GM18858 (cell line): ENCODE data around the gene PLXNA3.

ENCODE experiments used
- ATAC-seq: cut with Tn5 transposase; IDR thresholded peaks from one replicate; pipeline ENCODE4 v1.9.1; 2021; ENCODE audit not compliant: unreplicated experiment

PLXNA3 gene

DNA sequence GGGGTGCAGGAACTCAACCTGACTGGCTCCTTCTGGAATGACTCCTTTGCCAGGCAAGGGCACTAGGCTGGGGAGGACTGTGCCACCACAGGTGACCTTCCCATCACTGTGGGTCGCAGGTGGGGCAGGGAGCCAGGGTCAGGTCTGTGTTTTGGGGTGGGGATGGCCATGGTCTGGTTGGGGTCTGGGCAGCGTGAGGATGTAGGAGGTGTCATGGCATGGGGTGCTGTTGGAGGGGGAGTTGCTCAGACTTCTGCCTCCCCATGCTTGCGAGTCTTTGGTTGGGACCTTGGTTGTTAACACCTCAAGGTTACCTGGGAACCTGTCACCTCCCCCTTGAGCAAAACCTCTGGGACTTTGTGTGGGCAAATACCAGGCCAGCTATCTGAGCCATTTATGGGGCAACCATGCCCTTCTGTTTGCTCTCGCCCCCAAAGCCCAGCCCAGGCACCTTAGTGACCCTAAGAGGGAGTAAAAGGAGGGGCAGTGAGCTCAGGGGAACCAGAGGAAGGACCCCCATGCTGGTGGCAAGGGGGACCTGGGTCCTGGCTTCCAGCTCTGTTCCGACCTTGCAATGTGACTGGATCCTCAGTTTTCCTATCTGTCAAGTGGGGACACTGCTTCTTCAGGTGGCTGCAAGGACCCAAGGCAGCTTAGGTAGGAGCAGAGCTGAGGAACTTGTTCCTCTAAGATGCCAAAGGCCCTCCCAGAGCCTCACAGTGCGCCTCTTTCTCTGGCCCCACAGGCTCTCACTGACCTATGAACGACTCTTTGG is 23.5 kb upstream of the PLXNA3 start:
- no peak for ATAC-seq

DNA sequence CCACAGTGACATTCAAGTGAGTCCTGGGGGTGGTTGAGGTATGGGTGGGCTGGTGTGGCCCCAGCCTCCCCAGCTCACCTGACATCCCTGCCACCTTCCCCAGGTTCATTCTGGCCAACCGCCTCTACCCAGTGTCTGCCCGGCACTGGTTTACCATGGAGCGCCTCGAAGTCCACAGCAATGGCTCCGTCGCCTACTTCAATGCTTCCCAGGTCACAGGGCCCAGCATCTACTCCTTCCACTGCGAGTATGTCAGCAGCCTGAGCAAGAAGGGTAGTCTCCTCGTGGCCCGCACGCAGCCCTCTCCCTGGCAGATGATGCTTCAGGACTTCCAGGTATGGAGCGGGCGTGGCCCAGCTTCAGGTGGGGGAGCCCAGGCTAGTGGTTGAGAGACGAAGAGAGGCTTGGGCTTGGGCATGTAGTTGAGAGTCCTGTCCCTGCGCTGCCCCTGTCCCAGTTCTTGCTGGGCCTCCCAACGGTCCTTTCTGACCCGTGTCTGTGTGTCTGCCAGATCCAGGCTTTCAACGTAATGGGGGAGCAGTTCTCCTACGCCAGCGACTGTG is 22.8 kb upstream of the PLXNA3 start:
- no peak for ATAC-seq

DNA sequence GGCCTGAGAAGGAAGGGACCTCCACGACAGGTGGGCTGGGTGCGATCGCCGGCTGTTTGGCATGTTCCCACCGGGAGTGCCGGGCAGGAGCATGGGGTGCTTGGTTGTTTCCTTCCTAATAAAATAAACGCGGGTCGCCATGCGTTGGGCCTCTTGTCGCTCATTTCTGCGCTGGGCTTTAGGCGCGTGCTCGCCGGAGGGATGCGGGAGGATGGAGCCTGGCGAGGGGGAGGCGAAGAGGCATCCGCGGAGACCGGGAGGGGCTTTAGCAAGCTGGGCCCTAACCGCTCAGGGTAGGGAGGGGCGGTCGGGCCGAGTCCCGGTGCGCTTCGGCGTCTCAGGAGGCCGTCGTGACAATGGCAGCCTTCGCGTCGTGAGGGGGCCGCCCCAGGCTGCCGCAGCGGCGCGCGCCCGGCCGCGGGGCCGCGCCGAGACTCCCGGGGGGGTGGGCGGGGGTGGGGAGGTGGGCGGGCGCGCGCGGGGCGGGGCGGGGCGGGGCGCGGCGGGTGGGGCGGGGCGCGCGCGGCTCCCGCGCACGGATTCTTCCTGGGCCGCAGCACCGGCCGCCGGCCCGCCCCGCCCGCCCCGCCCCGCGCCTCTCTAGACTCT is 21.6 kb upstream of the PLXNA3 start:
- no peak for ATAC-seq

DNA sequence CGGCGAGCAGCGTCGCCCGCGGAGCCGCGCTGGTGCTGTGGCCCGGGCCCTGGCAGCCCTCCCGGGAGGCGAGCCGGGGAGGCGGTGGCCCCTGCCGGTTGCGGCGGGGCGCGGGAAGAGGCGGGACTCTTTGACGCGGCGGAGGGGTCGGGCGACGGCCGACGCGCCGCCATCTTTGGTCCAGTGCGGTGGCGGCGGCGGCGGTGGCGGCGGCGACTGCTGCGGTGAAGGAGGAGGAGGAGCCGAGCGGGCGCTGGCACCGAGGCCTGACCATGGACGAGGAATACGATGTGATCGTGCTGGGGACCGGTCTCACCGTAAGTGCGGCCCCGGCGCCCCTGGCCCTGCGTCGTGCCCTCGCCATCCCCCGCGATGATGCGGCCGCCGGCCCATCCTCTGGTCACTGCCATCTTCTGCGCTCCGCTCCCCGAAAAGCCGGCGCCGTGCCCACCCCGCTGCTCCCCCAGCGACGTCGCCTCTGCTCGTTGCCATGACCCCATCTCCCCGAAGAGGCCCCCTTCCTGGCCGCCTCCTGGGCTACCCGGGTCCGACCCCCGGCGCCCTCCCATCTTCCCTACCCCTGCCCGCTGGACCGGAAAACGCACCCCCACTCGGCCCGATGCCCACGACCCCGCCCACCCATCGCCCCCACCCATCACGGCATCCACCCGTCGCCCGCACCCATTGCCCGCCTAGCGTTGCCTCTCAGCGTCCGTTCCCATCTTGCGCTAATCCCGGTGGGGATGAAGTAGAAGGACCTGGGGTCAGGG is 20.9 kb upstream of the PLXNA3 start, which contains the start of gene GDI1:
GDI1 (plus strand) TSS at position 172 of the 770 bp plus-strand sequence; CDS start at position 273, 101 bp downstream.
- ATAC-seq: no peak

DNA sequence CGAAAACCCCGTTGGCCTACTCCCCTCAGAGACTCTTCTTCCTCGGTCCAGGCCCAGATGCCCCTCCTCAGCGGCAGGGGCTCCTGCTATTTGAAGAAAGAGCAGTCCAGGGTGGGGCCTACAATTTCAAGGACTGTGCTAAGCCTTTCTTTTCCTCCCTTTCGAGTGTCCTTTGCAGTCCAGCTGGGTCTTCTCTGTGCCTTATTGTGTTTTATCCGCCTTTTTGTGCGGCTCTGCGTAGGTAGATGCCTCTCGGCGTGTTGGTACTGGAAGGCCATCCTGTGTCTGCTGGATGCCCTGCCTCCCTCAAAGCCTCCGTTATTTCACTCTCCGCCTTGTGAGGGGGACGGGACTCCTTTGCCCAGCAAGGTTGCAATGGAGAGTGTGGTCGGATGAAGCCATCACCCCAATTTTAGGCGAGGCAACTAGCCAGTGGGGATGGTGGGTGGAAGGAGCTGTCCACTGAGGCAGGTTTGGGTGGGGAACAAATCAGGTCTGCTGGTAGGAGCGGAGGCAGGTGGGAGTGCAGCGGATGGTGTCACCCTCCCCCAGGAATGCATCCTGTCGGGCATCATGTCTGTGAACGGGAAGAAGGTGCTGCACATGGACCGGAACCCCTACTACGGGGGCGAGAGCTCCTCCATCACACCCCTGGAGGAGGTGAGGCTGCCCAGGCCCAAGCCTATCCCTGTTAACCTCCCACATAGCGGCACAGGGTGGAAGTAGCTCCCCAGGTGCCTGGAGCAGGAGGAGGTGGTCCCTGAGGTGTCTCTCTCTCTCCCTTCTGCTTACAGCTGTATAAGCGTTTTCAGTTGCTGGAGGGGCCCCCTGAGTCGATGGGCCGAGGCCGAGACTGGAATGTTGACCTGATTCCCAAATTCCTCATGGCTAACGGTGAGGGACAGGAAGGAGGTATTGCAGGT is 19.8 kb upstream of the PLXNA3 start:
- no peak for ATAC-seq

DNA sequence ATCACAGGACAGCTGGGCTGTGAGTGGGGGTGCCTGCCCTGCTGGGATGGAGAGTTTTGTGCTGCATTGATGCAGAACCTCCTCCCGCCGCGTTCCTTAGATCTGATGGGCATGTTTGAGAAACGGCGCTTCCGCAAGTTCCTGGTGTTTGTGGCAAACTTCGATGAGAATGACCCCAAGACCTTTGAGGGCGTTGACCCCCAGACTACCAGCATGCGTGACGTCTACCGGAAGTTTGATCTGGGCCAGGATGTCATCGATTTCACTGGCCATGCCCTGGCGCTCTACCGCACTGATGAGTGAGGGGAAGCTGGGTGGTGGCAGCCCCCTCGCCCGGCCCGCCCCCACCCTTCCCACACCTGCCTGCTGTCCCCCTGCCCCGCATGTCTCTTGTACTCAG is 18.2 kb upstream of the PLXNA3 start:
- ATAC-seq: no peak

DNA sequence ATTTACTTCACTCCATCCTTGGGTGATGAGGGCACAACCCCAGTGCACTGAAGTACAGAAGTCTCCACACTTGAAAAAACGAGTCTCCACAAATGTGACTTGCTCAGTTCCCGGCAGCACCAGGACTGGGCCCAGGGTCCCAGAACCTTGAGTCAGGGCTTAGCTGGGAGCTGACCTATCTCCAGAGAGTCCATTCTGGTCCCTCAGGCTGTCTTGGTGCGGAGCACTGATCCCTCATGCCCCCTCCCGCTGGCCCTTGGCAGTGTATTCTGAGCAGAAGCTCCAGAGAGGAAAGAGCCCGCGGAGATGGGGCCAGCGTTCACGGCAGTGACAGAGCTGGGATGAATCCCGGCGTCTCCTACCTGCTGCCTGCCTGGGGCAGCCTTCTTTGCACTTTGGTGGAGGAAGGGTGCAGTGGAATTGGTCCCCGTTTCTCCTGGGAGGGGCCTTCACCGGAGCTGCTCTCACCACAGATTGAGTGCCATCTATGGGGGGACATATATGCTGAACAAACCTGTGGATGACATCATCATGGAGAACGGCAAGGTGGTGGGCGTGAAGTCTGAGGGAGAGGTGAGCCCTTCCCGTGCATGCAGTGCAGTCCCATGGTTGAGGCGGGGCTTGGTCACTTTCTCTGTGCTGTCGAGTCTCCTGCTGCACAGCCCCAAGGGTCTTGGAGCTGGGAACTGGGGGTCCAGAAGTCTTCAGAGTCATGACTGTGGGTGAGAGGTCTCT is 17.3 kb upstream of the PLXNA3 start:
- no peak for ATAC-seq

DNA sequence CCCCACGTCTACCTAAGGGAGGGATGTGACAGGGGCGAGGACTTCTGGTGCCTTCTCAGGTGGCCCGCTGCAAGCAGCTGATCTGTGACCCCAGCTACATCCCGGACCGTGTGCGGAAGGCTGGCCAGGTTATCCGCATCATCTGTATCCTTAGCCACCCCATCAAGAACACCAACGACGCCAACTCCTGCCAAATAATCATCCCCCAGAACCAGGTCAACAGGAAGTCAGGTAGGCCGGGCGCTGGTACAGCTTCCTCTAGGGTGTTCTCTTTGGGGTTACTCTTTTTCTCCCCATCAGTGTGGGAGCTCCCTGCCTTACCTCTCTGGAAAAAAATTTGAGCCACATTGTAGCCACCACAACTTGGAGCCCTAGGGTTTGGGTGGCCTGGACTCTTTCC is 16.5 kb upstream of the PLXNA3 start:
- no peak for ATAC-seq

DNA sequence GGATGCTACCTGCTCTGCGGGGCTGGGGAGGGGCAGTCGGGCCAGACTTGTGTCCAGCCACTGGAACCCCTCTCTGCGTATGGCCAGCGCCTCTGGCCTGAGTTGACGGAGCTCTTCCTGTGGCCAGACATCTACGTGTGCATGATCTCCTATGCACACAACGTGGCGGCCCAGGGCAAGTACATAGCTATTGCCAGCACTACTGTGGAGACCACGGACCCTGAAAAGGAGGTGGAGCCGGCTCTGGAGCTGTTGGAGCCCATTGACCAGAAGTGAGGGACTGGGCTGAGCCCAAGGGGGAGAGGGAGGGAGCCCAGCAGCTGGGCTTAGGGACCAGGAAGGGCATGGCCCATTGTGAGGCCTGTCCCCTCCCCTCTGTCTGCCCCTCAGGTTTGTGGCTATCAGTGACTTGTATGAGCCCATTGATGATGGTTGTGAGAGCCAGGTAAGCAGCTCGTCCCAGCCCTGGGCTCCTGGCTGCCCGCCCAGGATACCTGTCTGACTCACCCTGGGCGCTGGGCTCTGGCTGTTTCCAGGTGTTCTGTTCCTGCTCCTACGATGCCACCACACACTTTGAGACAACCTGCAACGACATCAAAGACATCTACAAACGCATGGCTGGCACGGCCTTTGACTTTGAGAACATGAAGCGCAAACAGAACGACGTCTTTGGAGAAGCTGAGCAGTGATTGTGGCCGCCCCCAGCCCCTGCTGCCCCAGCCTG is 15.9 kb upstream of the PLXNA3 start:
- ATAC-seq: no peak

DNA sequence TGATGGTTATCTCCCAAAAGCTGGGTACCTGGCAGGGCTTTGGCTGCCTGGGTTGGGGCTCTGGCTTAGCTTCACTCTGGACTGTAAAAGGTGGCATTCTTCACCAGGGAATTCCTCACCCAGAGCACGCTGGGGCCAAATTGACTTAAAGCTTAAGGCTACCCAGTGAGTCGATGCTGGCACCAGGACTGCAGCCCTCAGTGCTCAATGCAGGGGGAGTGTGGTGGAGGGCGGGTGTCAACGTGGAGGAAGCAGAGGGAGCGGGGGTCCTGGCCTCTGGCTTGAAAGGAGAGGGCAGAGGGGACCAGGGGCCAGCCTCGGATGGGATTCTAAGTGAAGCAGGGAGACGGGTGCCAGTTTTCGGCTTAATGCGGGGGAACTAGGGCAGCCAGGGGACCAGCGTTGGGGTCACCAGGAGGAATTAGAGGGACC is 14.6 kb upstream of the PLXNA3 start:
- ATAC-seq: no peak

DNA sequence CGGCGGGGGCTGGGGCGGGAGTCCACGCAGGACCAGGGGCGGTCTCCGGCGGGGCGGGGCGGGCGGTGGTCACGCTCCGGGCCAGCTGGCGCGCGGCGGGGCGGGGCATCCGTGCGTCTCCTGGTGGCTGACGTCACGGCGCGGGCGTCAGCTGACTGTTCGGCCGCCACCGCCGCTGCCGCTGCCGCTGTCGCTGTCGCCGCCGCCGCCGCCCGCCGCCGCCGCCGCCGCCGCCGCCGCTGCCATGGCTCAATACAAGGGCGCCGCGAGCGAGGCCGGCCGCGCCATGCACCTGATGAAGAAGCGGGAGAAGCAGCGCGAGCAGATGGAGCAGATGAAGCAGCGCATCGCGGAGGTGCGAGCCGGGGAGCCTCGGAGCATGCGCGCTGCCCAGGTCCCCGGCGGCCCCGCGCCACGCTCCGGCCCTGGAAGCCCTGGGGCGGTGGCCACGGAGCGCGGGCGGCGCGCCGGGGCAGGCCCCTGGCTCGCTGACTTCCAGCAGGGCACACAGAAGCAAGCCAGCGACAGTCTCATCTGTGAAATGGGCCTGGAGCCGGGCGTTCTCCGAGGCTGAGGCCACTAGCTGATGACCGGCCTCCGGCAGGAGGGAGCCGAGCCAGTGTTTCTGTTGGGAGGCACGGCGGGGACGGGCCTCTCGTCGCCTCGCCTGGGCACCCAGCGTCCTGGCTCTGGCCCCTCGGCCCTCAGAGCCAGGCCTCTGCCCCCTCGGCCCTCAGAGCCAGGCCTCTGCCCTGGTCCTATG is 13.9 kb upstream of the PLXNA3 start, which contains the start of gene FAM50A:
FAM50A (plus strand) TSS at position 150 of the 763 bp plus-strand sequence; CDS start at position 245, 95 bp downstream.
- no peak for ATAC-seq

DNA sequence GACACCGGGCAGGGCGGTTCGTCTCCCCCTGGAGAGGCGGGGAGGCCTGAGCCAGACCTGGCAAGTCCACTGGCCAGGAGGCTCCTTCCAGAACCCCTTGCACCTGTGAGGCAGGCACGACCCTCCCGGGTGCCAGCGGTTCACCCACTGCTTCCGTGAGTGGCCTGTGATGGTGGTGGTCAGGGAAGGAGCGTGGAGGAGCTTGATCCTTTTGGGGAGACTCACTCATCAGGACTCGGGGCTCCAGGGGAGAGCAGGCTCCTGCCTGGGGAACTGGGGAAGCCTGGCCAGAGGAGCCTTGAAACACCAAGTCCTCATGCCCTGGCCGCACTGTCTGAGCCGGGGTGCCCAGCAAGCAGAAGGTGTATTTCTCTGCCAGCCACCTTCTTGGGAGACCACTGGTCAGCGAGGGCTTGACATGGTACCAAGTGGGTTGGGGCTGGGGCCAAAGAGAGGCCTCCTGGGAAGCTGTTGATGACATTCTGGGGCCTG is 13.3 kb upstream of the PLXNA3 start:
- ATAC-seq: no peak

DNA sequence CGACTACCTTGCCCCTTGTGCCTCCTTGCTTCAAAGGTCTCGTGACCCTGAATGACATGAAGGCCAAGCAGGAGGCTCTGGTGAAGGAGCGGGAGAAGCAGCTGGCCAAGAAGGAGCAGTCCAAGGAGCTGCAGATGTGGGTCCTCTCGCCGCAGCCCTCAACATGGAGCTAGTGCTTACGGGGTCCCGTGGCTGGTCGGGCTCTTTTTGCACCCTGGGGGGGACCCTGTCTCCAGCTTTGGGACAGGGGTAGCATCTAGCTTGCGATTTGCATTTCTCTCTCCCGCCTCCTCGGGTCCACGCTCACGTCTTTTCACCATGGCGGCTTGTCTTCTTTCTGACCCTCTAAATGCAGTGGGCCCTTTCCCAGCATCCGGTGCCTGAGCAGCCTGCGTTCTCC is 12.3 kb upstream of the PLXNA3 start:
- no peak for ATAC-seq

DNA sequence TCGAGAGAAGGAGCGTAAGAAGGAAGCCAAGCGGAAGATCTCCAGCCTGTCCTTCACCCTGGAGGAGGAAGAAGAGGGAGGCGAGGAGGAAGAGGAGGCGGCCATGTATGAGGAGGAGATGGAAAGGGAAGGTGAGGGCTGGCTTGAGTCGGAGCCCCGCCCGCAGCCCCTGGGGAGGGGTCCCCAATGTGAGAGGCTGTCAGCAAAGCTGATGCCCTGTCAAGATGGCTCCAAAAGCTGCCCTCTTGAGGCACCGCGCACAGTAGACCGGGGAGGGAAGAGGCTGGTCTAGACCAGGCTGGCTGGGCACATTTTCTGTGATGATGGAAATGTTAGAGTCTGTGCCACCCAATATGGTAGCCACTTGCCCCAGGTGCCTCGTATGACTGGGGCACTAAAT is 11.7 kb upstream of the PLXNA3 start:
- no peak for ATAC-seq

DNA sequence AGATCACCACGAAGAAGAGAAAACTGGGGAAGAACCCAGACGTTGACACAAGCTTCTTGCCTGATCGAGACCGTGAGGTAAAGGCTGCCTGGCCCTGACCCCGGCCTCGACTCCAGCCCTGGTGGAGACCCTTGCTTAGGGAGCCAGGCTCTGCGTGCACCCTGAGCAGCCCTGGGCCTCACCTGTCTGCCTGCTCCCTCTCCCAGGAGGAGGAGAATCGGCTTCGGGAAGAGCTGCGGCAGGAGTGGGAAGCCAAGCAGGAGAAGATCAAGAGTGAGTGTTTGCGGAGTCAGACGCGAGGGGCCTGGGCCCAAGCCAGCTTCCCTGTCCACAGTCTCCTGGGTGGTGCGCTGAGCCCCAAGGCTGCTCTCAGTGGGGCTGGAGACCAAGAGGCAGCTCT is 9.6 kb upstream of the PLXNA3 start:
- no peak for ATAC-seq

DNA sequence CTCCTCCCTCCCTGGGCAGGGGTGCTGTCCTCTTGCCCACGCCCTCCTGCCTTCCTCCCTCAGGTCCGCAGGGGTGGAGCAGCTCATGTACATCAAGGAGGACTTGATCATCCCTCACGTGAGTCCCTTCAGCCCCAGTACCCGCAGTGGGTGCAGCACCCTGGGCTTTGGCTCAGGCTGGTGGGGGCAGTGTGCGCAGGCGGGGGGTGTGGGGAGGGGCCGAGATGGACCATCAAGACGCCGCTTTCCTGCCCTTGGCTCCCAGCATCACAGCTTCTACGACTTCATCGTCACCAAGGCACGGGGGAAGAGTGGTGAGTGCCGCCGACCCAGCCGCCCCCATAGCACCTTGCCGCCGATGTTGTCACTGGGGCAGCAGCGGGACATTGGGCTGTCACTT is 8.5 kb upstream of the PLXNA3 start:
- no peak for ATAC-seq

DNA sequence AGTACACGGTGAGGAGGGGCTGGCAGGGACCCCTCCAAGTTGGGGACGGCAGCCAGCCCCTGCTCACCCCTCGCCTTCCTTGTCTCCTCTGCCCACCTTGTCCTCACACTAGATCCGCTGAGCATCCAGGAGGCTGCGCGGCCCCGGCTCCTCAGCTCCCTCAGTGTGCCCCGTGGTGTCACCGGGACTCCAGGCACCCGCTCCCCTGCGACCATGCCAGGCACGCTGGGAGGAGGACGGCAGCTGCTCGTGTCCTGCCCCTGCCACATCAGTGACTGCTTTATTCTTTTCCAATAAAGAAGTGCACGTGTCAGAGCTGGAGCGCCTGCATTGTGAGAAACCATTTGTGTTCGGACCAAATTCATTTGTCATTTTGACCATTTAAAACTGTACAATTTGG is 7.8 kb upstream of the PLXNA3 start:
- no peak for ATAC-seq

DNA sequence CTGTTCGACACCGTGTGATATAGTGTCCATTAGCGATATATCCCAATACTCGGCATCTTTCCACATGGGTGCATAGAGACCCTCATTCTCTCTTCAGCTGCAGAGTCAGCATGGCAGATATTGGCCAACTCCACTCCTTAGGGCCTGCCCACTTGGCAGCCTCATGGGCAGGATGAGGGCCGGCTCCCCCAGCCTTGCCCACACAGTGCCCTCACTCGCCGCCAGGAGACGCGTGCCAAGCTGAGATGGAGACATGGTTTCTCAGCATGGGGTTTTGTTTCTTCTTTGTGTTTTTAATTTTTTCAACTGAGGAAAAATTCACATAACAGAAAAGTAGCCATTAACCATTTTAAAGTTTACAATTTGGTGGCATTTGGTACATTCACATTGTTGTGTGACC is 5.3 kb upstream of the PLXNA3 start:
- no peak for ATAC-seq
